KOPT-K1 (cell line): ENCODE measurements around the gene MAGED2.

Source experiments
- H3K27ac ChIP-seq: fragments of 200-600 bp; sonication (generic); 2 replicates; pipeline ENCODE4 v1.5.1; 2016; ENCODE audit warnings: antibody characterized with exemption, mild to moderate bottlenecking, low read depth, low read length; ENCODE audit not compliant: poor library complexity, severe bottlenecking
- H3K36me3 ChIP-seq: fragments of 200-600 bp; sonication (generic); 2 replicates; pipeline ENCODE4 v1.5.1; 2017; ENCODE audit warnings: antibody characterized with exemption, mild to moderate bottlenecking, low read length, moderate library complexity; ENCODE audit not compliant: insufficient read depth
- H3K9me3 ChIP-seq: fragments of 200-600 bp; sonication (generic); 2 replicates; pipeline ENCODE4 v1.5.1; 2017; ENCODE audit warnings: antibody characterized with exemption, low read length, mild to moderate bottlenecking; ENCODE audit not compliant: insufficient read depth, poor library complexity, severe bottlenecking

MAGED2 gene

DNA sequence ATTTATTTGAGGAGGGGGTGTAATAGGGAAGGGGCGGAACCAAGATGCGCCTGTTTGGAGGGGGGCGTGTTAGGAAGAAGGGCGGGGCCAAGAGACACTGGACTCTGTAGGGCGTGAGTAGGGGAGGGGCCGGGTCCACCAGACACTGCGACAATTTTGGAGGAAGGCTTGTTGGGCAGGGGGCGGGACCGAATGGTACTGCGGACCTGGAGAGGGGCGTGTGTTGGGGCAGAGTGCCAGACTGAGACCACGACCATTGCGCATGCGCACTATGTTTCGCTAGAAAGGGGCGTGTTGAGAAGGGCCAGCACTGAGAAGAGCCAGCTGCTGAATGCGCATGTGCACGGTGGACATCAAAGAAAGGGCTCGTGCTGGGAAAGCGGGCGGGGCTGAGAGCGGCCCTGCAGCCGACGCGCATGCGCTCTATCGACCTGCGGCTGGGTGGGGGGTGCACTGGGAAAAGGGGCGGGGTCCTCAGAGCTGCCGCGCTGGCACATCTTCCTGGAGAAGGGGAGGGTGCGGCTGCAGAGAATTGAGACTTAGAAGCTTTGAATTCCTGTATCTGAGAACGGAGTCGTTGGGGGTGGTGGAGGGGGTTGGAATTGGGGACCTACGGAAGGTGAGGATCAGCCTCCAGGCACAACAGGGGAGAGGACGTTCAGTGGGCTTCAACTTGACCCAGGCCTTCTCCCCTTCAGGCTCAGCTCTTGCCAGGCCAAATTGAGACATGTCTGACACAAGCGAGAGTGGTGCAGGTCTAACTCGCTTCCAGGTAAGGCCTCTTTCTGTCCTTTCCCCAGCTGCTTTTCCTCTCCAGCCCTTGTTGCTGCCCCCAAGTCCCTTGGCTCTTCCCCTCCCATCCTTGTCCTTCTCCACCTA is 1.3 kb downstream of the MAGED2 start:
- Histone ChIP-seq H3K36me3 (peaks cover 23% of the 10 kb centered on the region; the same call in 1 of the 2 replicates), H3K27ac (peak overlapping the region; percentile 60), H3K9me3 (no peaks in the 10 kb centered on the region)

DNA sequence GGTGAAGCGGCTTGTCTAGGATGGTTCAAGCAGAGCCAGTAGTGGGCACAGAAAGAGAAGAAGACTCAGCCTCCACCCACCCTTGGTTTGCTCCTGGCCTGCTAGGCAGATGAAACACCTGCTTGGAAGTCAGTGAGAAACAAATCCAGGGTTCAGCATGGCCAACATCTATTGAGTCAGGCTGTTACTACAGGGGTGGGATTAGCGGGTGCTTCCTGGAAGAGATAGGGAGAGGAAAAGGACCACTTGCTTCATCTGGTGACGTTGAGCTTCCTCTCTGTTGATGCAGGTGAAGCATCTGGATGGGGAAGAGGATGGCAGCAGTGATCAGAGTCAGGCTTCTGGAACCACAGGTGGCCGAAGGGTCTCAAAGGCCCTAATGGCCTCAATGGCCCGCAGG is 3.0 kb downstream of the MAGED2 start:
- H3K27ac ChIP-seq, result no peak overlapping the region
- no peaks in the 10 kb centered on the region for H3K9me3 ChIP-seq
- peaks cover 35% of the 10 kb centered on the region; the same call in 1 of the 2 replicates for H3K36me3 ChIP-seq

DNA sequence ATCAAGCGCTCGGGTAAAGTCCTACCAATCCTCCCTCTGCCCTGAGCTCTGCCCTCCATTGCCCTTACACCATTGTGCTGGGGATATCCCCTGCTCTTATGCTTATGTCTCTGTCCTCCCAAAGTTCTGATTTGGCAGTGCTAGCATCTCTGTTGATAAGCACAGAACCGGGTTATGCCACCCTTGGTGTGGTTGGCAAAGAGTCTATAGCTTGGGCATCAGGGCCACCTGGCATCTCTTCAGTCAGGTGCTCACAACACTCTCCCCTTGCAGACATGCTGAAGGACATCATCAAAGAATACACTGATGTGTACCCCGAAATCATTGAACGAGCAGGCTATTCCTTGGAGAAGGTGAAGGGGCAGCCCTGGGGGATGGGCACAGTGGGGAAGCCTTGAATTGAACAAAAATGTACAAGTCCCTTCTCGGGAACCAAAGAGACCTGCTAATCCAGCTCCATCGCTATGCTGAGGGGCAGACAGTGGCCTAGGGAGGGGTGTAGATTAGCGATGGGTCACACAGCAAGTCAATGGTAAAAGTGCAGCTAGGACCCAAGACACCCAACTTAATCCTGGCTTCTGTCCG is 3.8 kb downstream of the MAGED2 start:
- no peaks in the 10 kb centered on the region for H3K9me3 ChIP-seq
- H3K27ac ChIP-seq, result no peak overlapping the region
- peaks cover 38% of the 10 kb centered on the region; the same call in 1 of the 2 replicates for H3K36me3 ChIP-seq

DNA sequence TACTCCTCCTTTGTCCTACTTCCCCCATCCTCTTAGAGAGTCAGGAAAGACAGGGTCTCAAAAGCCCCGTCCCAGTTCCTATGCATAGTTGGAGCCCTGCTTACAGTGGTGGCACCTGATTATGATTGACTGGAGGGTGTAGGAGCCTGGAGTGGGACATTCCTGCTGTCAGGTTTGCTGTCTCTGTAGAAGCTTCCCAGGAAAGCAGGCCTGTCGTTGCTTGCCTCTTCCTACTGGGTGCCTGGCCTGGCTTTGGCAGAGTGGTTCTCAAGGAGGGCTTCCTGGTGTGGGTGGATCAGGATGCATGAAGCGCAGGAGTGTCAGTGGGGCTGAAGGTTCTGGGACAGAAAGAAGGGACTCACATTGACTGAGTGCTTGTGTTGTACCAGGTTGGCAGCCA is 4.8 kb downstream of the MAGED2 start:
- no peak overlapping the region for H3K27ac ChIP-seq
- H3K36me3 ChIP-seq, result peaks cover 38% of the 10 kb centered on the region; the same call in 1 of the 2 replicates
- no peaks in the 10 kb centered on the region for H3K9me3 ChIP-seq

DNA sequence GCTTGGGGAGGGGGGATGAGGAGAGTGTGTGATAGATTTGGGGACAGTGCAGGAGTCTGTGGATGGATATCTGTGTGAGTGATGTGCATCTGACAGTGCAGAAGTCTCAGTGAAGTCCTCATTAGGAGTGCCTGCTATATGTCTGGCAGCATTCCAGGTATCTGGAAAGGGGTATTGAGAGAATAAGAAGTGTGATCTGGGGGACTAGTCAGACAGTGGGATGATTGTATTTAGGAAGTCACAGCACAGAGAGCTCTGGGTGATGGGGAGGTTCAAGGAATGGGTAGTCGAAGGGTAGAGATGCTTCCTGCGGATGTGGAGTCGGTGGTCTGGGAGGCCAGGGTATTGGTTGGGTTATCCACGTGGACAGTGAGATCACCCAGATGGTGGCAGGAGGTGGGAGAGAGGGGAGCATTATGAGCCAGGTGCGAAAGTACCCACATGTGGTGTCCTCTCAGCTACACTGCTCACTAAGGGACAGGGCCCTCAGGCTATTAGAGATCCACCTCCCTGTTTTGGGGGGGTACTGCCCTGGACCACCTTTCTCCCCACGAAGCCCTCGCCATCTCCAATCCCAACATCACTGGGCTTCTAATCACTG is 9.8 kb downstream of the MAGED2 start:
- Histone ChIP-seq H3K9me3 (no peaks in the 10 kb centered on the region), H3K36me3 (peaks cover 22% of the 10 kb centered on the region; the same call in 1 of the 2 replicates), H3K27ac (no peak overlapping the region)

DNA sequence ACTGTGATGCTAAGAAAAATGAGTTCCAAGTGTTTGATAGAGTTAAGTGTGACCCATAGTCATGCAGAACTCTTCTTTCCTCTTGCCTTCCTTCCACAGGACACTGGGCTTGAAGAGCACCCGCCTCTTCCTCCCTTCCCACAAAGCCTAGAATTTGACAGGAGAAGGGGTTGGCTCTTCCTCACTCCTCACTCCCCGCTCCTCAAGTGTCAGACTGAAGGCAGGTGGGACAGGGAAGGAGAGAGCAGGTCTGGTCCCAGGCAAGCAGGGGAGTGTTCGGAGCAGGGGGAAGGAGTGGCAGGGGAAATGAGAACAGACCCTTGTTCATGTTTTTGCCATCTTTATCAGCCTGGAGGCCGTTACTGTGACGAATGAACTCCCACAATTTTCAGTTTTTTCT is 10.7 kb downstream of the MAGED2 start:
- Histone ChIP-seq H3K36me3 (peaks cover 21% of the 10 kb centered on the region; the same call in 1 of the 2 replicates), H3K9me3 (no peaks in the 10 kb centered on the region), H3K27ac (no peak overlapping the region)

DNA sequence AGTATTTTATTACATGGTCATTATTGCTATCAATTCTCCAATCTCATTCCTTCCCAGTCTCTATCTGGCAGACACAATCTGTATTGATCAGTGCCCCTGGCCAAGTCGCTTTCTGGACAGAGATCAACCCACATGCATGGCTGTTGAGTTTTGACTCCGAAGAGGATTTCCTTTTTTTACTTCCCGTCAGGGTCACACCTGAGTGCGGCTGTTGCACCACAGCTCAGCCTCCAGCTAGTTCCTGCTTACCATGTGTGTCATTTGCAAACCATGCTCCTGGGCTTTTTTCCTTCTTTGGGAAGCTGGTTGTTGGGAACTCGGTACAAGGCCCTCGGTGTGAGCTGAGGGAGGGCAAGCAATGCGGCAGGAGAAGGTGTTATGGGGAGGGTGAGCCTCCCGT is 11.7 kb downstream of the MAGED2 start:
- H3K27ac ChIP-seq, result no peak overlapping the region
- H3K9me3 ChIP-seq, result no peaks in the 10 kb centered on the region
- H3K36me3 ChIP-seq, result peaks cover 11% of the 10 kb centered on the region; the same call in 1 of the 2 replicates

DNA sequence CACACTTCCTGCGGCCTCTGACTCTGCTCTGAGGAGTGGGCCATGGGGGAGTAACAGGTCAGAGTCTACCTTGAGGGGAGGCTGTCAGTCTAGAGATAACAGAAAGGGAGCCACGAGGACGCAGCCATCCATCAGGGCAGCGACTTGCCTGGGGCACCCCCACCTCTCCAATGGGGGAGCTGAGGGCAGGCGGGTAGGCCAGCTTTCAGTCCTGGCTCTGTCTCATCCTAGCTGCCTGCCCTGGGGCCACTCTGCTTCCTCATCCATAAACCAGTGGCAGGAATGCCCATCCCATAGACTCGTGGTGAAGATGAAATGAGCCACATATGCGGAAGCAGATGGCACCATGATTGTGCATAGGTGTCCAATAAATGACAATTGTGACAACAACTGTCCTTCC is 13.2 kb downstream of the MAGED2 start:
- Histone ChIP-seq H3K27ac (no peak overlapping the region), H3K36me3 (0 out of 2 replicates have a peak, but pooled peaks cover under 1% of the 10 kb centered on the region), H3K9me3 (no peaks in the 10 kb centered on the region)

DNA sequence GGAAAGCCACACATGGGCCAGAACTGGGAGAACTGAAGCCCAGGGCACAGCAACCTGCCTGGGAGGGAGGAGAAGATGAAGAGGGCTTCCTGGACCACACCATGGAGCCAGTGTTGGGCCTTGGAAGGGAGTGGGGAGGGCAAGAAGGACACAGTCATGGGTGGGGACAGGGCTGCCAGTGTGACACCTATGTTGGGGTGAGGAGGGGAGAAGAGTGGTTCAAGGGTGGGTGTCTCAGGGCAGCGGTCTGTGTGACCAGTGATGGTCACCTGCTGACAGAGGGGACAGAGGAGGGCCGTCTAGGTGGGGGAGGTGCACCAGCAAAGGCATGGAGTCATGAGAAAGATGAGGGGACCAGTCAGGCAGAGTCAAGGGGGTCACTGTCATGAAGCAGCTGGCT is 13.8 kb downstream of the MAGED2 start:
- Histone ChIP-seq H3K27ac (no peak overlapping the region), H3K9me3 (no peaks in the 10 kb centered on the region), H3K36me3 (no peaks in the 10 kb centered on the region)

DNA sequence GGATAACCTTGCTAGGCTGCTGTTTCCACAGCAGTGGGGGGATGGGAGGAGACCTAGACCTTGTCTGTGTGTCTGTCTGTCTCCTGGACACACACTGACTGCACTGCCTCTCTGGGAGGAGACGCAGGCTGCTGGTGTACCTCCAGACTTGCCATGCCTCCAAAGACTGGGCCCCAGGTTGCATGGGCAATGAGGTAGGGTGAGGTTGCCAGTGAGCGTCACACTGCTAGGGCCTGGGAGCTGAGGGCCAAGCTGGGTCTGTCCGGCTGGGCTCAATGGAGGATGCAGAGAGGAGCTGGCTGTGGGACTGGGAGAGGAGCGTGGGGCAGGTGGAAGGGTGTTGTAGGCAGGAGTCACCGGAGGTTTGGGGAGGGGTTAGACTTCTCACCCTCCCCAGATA is 16.6 kb downstream of the MAGED2 start:
- H3K27ac ChIP-seq, result no peak overlapping the region
- no peaks in the 10 kb centered on the region for H3K9me3 ChIP-seq
- no peaks in the 10 kb centered on the region for H3K36me3 ChIP-seq

DNA sequence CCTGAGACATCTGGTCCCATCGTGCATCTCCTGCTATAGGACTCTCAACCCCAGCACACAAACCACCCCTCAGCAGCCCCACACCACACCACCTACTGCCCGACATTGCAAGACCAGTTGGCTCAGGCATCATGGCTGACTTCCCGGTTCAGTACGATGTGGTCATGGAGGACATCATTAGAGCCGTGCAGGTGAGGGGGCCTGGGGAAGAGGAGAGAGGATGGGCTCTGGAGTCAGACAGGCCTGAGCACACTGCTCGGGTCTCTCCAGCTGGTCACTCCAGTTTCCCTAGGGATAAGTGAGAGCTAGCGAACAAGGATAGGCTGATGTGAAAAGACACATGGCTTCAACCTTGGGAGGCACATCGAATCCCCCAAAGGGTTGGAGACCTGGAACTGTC is 17.2 kb downstream of the MAGED2 start:
- H3K27ac ChIP-seq, result no peak overlapping the region
- no peaks in the 10 kb centered on the region for H3K9me3 ChIP-seq
- no peaks in the 10 kb centered on the region for H3K36me3 ChIP-seq

DNA sequence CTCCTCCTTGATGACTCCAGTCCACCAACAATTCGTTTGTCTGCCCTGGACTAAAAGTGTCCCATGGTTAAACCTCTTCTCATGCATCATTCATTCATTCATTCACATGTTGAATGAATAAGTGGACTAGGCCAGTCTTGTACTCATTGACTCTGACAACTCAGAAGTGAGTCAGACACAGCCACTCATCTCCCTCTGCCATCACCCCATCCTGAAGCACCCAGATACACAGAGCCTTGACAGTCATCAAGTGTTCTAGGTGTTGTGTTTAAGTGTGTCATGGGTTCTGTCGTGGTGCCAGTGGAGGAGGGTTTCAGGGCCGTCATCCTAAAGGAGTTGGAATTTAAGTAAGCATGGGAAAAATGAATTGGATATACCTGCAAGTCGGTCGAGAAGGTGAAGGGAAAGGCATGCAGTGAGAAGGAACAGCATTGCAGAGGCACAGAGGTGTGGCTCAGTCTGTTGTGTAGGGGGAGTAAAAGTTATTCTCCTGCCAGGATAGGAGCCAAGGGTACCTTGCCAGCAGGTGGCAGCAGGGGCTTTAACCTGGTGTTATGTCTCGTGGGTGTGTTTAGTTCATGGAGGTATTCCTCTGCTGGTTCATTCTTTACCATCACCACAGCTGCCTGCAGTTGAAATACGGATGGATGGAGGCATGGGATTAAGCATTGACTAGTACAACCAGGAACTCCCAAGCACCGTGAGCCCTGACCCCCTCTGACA is 18.3 kb downstream of the MAGED2 start:
- Histone ChIP-seq H3K9me3 (no peaks in the 10 kb centered on the region), H3K36me3 (no peaks in the 10 kb centered on the region), H3K27ac (no peak overlapping the region)

DNA sequence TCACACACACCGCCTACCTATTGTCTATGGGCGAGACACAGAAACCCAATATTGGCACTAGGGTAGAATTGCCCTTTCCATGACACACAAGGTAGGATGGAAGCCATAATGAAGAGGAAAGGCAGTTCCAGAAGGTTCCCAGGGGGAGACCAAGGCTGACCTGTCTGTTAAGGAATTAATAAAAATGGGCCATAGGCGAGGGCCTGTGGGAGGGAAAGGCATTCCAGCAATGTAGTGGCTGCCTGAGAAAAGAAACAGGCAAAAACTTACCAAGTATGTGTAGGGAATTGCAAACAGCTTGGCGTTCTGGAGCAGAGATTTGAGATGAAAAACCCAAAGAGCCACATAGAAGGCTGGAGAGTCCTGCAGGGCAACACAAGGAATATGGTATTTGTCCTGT is 19.1 kb downstream of the MAGED2 start:
- Histone ChIP-seq H3K27ac (no peak overlapping the region), H3K36me3 (no peaks in the 10 kb centered on the region), H3K9me3 (no peaks in the 10 kb centered on the region)

DNA sequence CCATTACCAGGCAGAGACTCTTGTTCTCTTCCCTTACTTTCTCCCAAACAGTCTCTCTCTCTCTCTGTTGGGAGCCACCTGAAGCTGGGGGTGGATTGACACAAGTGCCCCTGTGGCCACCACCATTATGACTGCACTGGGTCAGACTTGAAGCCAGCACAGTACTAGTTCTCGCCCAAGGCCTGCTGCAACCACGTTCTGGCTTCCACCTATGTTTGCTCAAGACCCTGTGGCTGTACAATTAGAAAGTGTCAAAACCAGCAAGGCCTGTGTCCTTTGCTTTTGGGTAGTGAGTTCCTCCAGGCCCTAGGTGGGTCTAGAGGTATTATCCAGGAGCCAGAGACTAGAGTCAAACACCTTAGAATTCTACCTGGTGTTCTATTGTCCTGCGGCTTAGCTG is 31.0 kb downstream of the MAGED2 start:
- Histone ChIP-seq H3K27ac (no peak overlapping the region), H3K36me3 (no peaks in the 10 kb centered on the region), H3K9me3 (no peaks in the 10 kb centered on the region)
